Lower leg skin (tissue), 3 donors: ENCODE results near the gene DGKI.

Experiments
- CTCF ChIP-seq, 3 donors: fragments of 450-650 bp; IDR thresholded peaks; one replicate each; pipeline ENCODE4 v1.5.1; 2016; ENCODE audit warnings: antibody characterized with exemption in 3 of 3, mild to moderate bottlenecking in 3 of 3, moderate library complexity in 2 of 3
- POLR2A ChIP-seq, 2 donors: fragments of 450-650 bp; IDR thresholded peaks; one replicate each; pipeline ENCODE4 v1.6.1; 2016 to 2017; ENCODE audit warnings: antibody characterized with exemption in 2 of 2, mild to moderate bottlenecking in 1 of 2, moderate library complexity in 1 of 2

GRCh38 chr7:137838706-137839315 is 8.0 kb downstream of the DGKI start:
- TF ChIP-seq CTCF (IDR thresholded peaks at IDR 0.05) (no peak), POLR2A (IDR thresholded peaks at IDR 0.05) (no peak)
